ENCODE measurements around the gene CGRRF1. TPM values are rescaled to one million over a fixed set of nuclear protein-coding genes. Genes with fewer than 3 reads are reported as not detected.

CGRRF1 gene
- total RNA-seq, 4 donors from 2014 or later: 16.5 to 28.8 (median 21.2) TPM

GRCh38 chr14:54529811-54530210, 20.1 kb downstream of the CGRRF1 start:
- Histone ChIP-seq H3K27me3 (no peaks in the 10 kb centered on the region), H3K9me3 (no peaks in the 10 kb centered on the region), H3K4me3 (no peak overlapping the region), H3K4me1 (no peaks in the 10 kb centered on the region), H3K27ac (no peak overlapping the region), H3K36me3 (peaks cover 0 to 15% (median 0%) of the 10 kb centered on the region in 3 donors)
- TF ChIP-seq CTCF (IDR thresholded peaks at IDR 0.05) (no peak), EP300 (IDR thresholded peaks at IDR 0.05) (no peak), POLR2A (IDR thresholded peaks at IDR 0.05) (no peak)
- no peak for DNase-seq (ENCODE audit: low spot score in 2 of 2)
- WGBS, 2 donors: 38 to 56% methylated on average over 1 of the region's 1 CpG

- WGBS, 2 donors: 94 to 95% methylated on average over 3 of the region's 3 CpGs
- Histone ChIP-seq H3K4me1 (peaks cover 0 to 4% (median 0%) of the 10 kb centered on the region in 4 donors), H3K27me3 (no peaks in the 10 kb centered on the region), H3K9me3 (no peaks in the 10 kb centered on the region), H3K27ac (no peak overlapping the region), H3K4me3 (no peak overlapping the region), H3K36me3 (peaks cover 0 to 12% (median 0%) of the 10 kb centered on the region in 3 donors)
- DNase-seq (ENCODE audit: low spot score in 2 of 2): no peak
- TF ChIP-seq POLR2A (IDR thresholded peaks at IDR 0.05) (no peak), CTCF (IDR thresholded peaks at IDR 0.05) (no peak), EP300 (IDR thresholded peaks at IDR 0.05) (no peak)
Measured at GRCh38 chr14:54532111-54533012, 22.7 kb downstream of the CGRRF1 start.

GRCh38 chr14:54533100-54533499, 23.4 kb downstream of the CGRRF1 start:
- Histone ChIP-seq H3K9me3 (no peaks in the 10 kb centered on the region), H3K27me3 (no peaks in the 10 kb centered on the region), H3K4me1 (peaks cover 0 to 4% (median 0%) of the 10 kb centered on the region in 4 donors), H3K4me3 (no peak overlapping the region), H3K36me3 (peaks cover 0 to 17% (median 2%) of the 10 kb centered on the region in 3 donors), H3K27ac (no peak overlapping the region)
- 81 to 84% methylated on average over 1 of the region's 1 CpG for WGBS, 2 donors
- TF ChIP-seq POLR2A (IDR thresholded peaks at IDR 0.05) (no peak), EP300 (IDR thresholded peaks at IDR 0.05) (no peak), CTCF (IDR thresholded peaks at IDR 0.05) (no peak)
- no peak for DNase-seq (ENCODE audit: low spot score in 2 of 2)

- Histone ChIP-seq H3K4me3 (no peak overlapping the region), H3K4me1 (peaks cover 0 to 4% (median 0%) of the 10 kb centered on the region in 4 donors), H3K9me3 (no peaks in the 10 kb centered on the region), H3K27ac (no peak overlapping the region), H3K27me3 (no peaks in the 10 kb centered on the region), H3K36me3 (peaks cover 0 to 36% (median 4%) of the 10 kb centered on the region in 3 donors)
- WGBS, 2 donors: 73 to 80% methylated on average over 1 of the region's 1 CpG
- no peak for DNase-seq (ENCODE audit: low spot score in 2 of 2)
- no peak for TF ChIP-seq EP300 (IDR thresholded peaks at IDR 0.05)
Measured at GRCh38 chr14:54535126-54535525, 25.4 kb downstream of the CGRRF1 start.

- TF ChIP-seq EP300 (IDR thresholded peaks at IDR 0.05) (no peak), CTCF (IDR thresholded peaks at IDR 0.05) (no peak), POLR2A (IDR thresholded peaks at IDR 0.05) (no peak)
- no peaks in the 10 kb centered on the region for H3K9me3 ChIP-seq
- 26 to 27% methylated on average over 2 of the region's 2 CpGs for WGBS, 2 donors
- no peaks in the 10 kb centered on the region for H3K27me3 ChIP-seq
- no peak overlapping the region for H3K4me3 ChIP-seq
- DNase-seq (ENCODE audit: low spot score in 2 of 2): no peak
- peaks cover 0 to 4% (median 0%) of the 10 kb centered on the region in 4 donors for H3K4me1 ChIP-seq
- H3K36me3 ChIP-seq: peaks cover 0 to 32% (median 4%) of the 10 kb centered on the region in 3 donors
- peak overlapping the region in 1 of 4 donors; percentile 26 for H3K27ac ChIP-seq
Measured at GRCh38 chr14:54535646-54536045, 25.9 kb downstream of the CGRRF1 start.
